ENCODE results near the gene SIRPB1. TPM values are rescaled to one million over a fixed set of nuclear protein-coding genes. Genes with fewer than 3 reads are reported as not detected.

The SIRPB1 gene
- total and polyA plus RNA-seq, 2 experiments from 2014 or later: 0.54 TPM; not detected in 1

DNA sequence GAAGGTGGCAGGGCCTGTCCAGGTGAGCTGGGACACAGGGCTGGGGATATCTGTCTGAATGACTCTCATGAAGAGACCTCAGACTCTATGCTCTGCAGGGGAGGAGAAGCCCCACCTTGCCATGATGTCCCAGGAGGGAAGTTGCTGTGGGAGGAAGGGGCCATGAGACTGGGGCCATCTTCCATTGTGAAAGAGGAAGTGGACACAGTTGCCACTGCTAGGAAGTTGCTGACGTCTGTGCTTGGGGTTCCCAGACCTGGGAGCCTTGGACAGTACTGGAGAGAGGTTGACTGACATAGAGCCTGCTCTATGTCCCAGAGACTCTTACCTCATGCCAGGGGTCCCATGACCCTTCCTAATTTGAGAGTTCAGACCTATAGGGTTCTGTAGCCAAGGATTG lies 24.5 kb downstream of the SIRPB1 start:
- H3K4me3 ChIP-seq: no peak overlapping the region
- H3K36me3 ChIP-seq (ENCODE audit: low read depth): no peaks in the 10 kb centered on the region
- no peaks in the 10 kb centered on the region for H3K9me3 ChIP-seq (ENCODE audit: low read depth)
- no peaks in the 10 kb centered on the region for H3K79me2 ChIP-seq (ENCODE audit: insufficient read depth)
- no peaks in the 10 kb centered on the region for H3F3A ChIP-seq (ENCODE audit: insufficient read depth)
- no peak overlapping the region for H2AFZ ChIP-seq
- no CpG with 5 or more reads among the region's 1 CpG for WGBS, 2 experiments (ENCODE audit: low coverage in 1 of 2, low lambda C conversion rate in 2 of 2, missing lambda C conversion rate in 2 of 2)
- H4K20me1 ChIP-seq (ENCODE audit: insufficient read depth): no peaks in the 10 kb centered on the region
- H3K4me1 ChIP-seq (ENCODE audit: insufficient read depth): no peaks in the 10 kb centered on the region
- H3K27ac ChIP-seq: no peak overlapping the region
- H3K9ac ChIP-seq: no peak overlapping the region
- in situ Hi-C loops (cut with MboI): no loop called here
- DNase-seq: no peak
- no peak overlapping the region for H3K4me2 ChIP-seq (ENCODE audit: unreplicated experiment)
- TF ChIP-seq EZH2 (IDR thresholded peaks at IDR 0.05; ENCODE audit: insufficient read depth, poor library complexity, severe bottlenecking) (no peak), EZH2phosphoT487 (IDR thresholded peaks at IDR 0.05; ENCODE audit: insufficient read depth, low read depth) (no peak)
- no peaks in the 10 kb centered on the region for H3K27me3 ChIP-seq (replicated peaks; ENCODE audit: insufficient read depth)
- no peaks in the 10 kb centered on the region for H3K9me2 ChIP-seq (ENCODE audit: insufficient read depth)

DNA sequence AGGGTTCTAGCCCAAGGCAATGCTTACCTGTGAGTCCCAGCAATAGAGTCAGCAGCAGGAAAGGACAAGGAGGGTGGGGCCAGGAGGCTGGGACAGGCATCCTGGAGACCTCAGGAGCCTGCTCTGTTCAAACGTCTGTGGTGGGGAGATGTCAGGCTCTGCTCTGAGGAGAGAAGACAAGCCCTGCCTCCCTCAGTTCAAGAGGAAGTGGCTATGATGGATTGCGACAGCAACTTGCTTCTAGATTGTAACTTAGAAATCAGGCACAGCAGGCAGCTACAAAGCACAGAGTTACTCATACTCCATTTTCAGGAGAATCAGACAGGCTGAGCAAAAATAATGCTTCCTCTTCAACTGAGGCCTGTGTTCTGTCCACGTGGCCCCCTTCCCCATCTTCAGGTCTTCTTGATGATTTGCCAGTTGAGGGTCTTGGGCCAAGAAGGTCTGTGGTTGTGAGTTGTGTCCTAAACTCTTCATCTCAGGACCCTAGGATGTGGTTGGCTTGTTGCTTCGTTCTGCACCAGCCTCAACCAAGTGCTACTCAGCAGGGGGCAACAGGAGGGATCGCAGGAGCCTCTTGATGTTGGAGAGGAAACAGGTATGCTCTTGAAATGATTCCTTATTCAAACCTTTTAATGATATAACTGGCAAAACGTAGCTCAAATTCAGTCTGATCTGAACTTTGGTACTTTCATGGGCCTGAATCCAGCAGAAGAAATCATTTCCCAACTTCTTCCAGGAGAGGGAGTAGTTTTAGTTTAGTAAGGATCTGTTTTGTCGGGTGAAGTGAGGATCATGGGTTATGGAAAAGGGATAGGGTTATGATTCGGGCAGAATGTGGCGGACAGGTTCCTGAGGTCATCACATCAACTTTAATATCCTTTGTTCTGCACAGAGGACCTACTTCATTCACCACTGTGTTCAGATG lies 31.0 kb downstream of the SIRPB1 start:
- Histone ChIP-seq H3K27me3 (replicated peaks; ENCODE audit: insufficient read depth) (no peaks in the 10 kb centered on the region), H3F3A (ENCODE audit: insufficient read depth) (no peaks in the 10 kb centered on the region), H3K4me2 (ENCODE audit: unreplicated experiment) (no peak overlapping the region), H3K9ac (no peak overlapping the region), H3K9me3 (ENCODE audit: low read depth) (no peaks in the 10 kb centered on the region), H3K4me1 (ENCODE audit: insufficient read depth) (no peaks in the 10 kb centered on the region), H3K27ac (no peak overlapping the region), H3K36me3 (ENCODE audit: low read depth) (no peaks in the 10 kb centered on the region), H4K20me1 (ENCODE audit: insufficient read depth) (no peaks in the 10 kb centered on the region), H3K9me2 (ENCODE audit: insufficient read depth) (no peaks in the 10 kb centered on the region), H3K79me2 (ENCODE audit: insufficient read depth) (no peaks in the 10 kb centered on the region), H3K4me3 (no peak overlapping the region), H2AFZ (no peak overlapping the region)
- no peak for TF ChIP-seq EZH2 (IDR thresholded peaks at IDR 0.05; ENCODE audit: insufficient read depth, poor library complexity, severe bottlenecking)
- no peak for TF ChIP-seq EZH2phosphoT487 (IDR thresholded peaks at IDR 0.05; ENCODE audit: insufficient read depth, low read depth)
- no peak for DNase-seq
- WGBS, 2 experiments (ENCODE audit: low coverage in 1 of 2, low lambda C conversion rate in 2 of 2, missing lambda C conversion rate in 2 of 2): no CpG with 5 or more reads among the region's 9 CpGs
- in situ Hi-C loops (cut with MboI): no loop called here

DNA sequence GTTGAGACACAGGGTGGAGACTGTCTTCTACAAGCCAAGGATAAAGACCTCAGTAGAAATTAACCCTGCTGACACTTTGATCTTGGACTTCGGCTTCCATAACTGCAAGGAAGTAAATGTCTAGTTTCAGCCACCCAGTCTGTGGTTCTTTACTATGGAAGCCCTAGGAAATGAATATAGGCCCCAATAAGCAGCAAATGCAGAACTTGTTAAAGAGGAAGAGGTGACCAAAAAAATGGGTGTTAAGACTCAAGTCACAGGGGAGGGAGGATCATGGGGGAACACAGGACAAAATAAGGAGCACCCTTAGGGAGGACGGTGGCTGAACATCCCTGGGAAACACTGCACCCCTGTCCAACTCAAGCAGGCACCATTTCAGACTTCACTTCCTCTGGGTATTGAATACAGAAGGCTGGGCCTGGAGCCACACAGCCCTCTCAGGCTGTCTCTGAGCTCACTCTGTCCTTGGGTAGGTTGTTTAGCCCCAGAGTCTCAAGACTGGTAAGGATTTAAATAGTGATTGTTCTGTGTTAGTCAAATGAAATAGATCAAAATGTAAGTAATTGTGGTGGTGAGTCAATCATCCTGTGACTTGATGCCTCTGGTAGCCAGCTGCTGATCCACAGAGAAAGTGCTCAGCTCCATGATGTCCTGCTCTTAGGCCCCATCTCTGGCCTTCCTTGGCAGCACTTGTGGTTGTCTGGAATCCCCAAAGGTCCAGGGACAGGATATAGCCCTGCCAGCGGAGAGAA lies 31.9 kb downstream of the SIRPB1 start:
- TF ChIP-seq EZH2phosphoT487 (IDR thresholded peaks at IDR 0.05; ENCODE audit: insufficient read depth, low read depth): no peak
- TF ChIP-seq EZH2 (IDR thresholded peaks at IDR 0.05; ENCODE audit: insufficient read depth, poor library complexity, severe bottlenecking): no peak
- Histone ChIP-seq H4K20me1 (ENCODE audit: insufficient read depth) (no peaks in the 10 kb centered on the region), H3K27ac (no peak overlapping the region), H3K9me2 (ENCODE audit: insufficient read depth) (no peaks in the 10 kb centered on the region), H2AFZ (no peak overlapping the region), H3K4me1 (ENCODE audit: insufficient read depth) (no peaks in the 10 kb centered on the region), H3K4me2 (ENCODE audit: unreplicated experiment) (no peak overlapping the region), H3K36me3 (ENCODE audit: low read depth) (no peaks in the 10 kb centered on the region), H3K4me3 (no peak overlapping the region), H3F3A (ENCODE audit: insufficient read depth) (no peaks in the 10 kb centered on the region), H3K79me2 (ENCODE audit: insufficient read depth) (no peaks in the 10 kb centered on the region), H3K9ac (no peak overlapping the region), H3K9me3 (ENCODE audit: low read depth) (no peaks in the 10 kb centered on the region), H3K27me3 (replicated peaks; ENCODE audit: insufficient read depth) (no peaks in the 10 kb centered on the region)
- in situ Hi-C loops (cut with MboI): no loop called here
- no peak for DNase-seq
- no CpG with 5 or more reads among the region's 3 CpGs for WGBS, 2 experiments (ENCODE audit: low coverage in 1 of 2, low lambda C conversion rate in 2 of 2, missing lambda C conversion rate in 2 of 2)

DNA sequence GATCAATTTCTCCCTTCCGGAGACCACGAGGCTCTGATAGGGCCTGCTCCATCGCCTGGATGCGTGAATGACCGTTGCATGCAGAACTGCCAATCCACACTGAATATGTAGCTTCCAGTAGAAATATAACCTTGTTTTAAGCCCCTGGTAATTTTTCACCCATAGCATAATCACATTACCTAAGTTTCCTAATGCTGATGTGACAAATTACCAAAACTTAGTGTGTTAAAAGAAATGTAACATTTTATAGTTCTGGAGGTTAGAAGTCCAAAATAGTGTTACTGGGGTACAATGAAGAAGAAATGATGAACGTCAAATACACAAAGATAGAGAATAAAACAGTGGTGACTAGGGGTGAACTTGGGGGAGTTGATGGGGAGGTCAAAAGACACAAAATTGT lies 40.3 kb downstream of the SIRPB1 start:
- H2AFZ ChIP-seq: no peak overlapping the region
- no peaks in the 10 kb centered on the region for H3F3A ChIP-seq (ENCODE audit: insufficient read depth)
- no peaks in the 10 kb centered on the region for H3K9me2 ChIP-seq (ENCODE audit: insufficient read depth)
- in situ Hi-C loops (cut with MboI): no loop called here
- H3K9me3 ChIP-seq (ENCODE audit: low read depth): no peaks in the 10 kb centered on the region
- no peaks in the 10 kb centered on the region for H3K36me3 ChIP-seq (ENCODE audit: low read depth)
- H3K9ac ChIP-seq: no peak overlapping the region
- TF ChIP-seq EZH2 (IDR thresholded peaks at IDR 0.05; ENCODE audit: insufficient read depth, poor library complexity, severe bottlenecking) (no peak), EZH2phosphoT487 (IDR thresholded peaks at IDR 0.05; ENCODE audit: insufficient read depth, low read depth) (no peak)
- H3K27ac ChIP-seq: no peak overlapping the region
- 72 to 74% methylated on average over 6 of the region's 6 CpGs for WGBS, 2 experiments (ENCODE audit: low coverage in 1 of 2, low lambda C conversion rate in 2 of 2, missing lambda C conversion rate in 2 of 2)
- no peak for DNase-seq
- no peaks in the 10 kb centered on the region for H4K20me1 ChIP-seq (ENCODE audit: insufficient read depth)
- no peak overlapping the region for H3K4me2 ChIP-seq (ENCODE audit: unreplicated experiment)
- H3K4me3 ChIP-seq: no peak overlapping the region
- no peaks in the 10 kb centered on the region for H3K27me3 ChIP-seq (replicated peaks; ENCODE audit: insufficient read depth)
- no peaks in the 10 kb centered on the region for H3K4me1 ChIP-seq (ENCODE audit: insufficient read depth)
- no peaks in the 10 kb centered on the region for H3K79me2 ChIP-seq (ENCODE audit: insufficient read depth)
